WI38 (cell line): ENCODE measurements around the gene DDX27.

Experiments used
- H3K4me3 ChIP-seq: 2 replicates; pipeline ENCODE4 v1.5.1; 2011; ENCODE audit warnings: low read depth, mild to moderate bottlenecking, control low read depth, low read length
- CTCF ChIP-seq: IDR thresholded peaks from 2 replicates; pipeline ENCODE4 v1.5.1; 2012; ENCODE audit warnings: low read depth, mild to moderate bottlenecking, control low read depth, low read length

Gene DDX27

GRCh38 chr20:49275216-49275615, 56.0 kb downstream of the DDX27 start:
- H3K4me3 ChIP-seq = no peak overlapping the region
- no peak for TF ChIP-seq CTCF

GRCh38 chr20:49275636-49276035, 56.4 kb downstream of the DDX27 start:
- no peak for TF ChIP-seq CTCF
- peak overlapping the region; percentile 75 for H3K4me3 ChIP-seq

GRCh38 chr20:49276161-49276960, 57.1 kb downstream of the DDX27 start:
- TF ChIP-seq CTCF = no peak
- H3K4me3 ChIP-seq = peak overlapping the region; percentile 75

GRCh38 chr20:49276961-49277785, 58.0 kb downstream of the DDX27 start:
- peak overlapping the region; percentile 75 for H3K4me3 ChIP-seq
- no peak for TF ChIP-seq CTCF

- TF ChIP-seq CTCF = no peak
- peak overlapping the region; percentile 75 for H3K4me3 ChIP-seq
Observed at GRCh38 chr20:49277786-49278035, 58.5 kb downstream of the DDX27 start.

GRCh38 chr20:49278036-49278817, 59.0 kb downstream of the DDX27 start, which contains the start of gene ZNFX1:
Gene ZNFX1 (minus strand): TSS chr20:49278057. CDS start chr20:49275839, 2,218 bp downstream.
- H3K4me3 ChIP-seq = peak within 1 kb of the TSS; percentile 75
- TF ChIP-seq CTCF = no peak
